Measurements from ENCODE around the gene NALCN. TPM values are rescaled to one million over a fixed set of nuclear protein-coding genes. Genes with fewer than 3 reads are reported as not detected.

Gene NALCN
- total and polyA plus RNA-seq, 2 experiments from 2014 or later, result 0.33 to 0.57 TPM

- Histone ChIP-seq H3K4me1 (ENCODE audit: insufficient read depth) (no peaks in the 10 kb centered on the region), H3K79me2 (no peaks in the 10 kb centered on the region), H3K4me3 (no peak overlapping the region), H3K36me3 (replicated peaks; ENCODE audit: insufficient read depth, low read depth) (no peaks in the 10 kb centered on the region), H4K20me1 (ENCODE audit: insufficient read depth, poor library complexity, severe bottlenecking) (no peaks in the 10 kb centered on the region), H3K9me2 (replicated peaks; ENCODE audit: insufficient read depth) (no peaks in the 10 kb centered on the region), H3K27me3 (no peaks in the 10 kb centered on the region), H3K4me2 (no peak overlapping the region), H3K27ac (no peak overlapping the region), H3K9me3 (ENCODE audit: low read depth) (no peaks in the 10 kb centered on the region), H2AFZ (no peak overlapping the region)
- DNase-seq (ENCODE audit: low spot score), result no peak
- TF ChIP-seq, protein P1, sequence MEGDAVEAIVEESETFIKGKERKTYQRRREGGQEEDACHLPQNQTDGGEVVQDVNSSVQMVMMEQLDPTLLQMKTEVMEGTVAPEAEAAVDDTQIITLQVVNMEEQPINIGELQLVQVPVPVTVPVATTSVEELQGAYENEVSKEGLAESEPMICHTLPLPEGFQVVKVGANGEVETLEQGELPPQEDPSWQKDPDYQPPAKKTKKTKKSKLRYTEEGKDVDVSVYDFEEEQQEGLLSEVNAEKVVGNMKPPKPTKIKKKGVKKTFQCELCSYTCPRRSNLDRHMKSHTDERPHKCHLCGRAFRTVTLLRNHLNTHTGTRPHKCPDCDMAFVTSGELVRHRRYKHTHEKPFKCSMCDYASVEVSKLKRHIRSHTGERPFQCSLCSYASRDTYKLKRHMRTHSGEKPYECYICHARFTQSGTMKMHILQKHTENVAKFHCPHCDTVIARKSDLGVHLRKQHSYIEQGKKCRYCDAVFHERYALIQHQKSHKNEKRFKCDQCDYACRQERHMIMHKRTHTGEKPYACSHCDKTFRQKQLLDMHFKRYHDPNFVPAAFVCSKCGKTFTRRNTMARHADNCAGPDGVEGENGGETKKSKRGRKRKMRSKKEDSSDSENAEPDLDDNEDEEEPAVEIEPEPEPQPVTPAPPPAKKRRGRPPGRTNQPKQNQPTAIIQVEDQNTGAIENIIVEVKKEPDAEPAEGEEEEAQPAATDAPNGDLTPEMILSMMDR (IDR thresholded peaks at IDR 0.05; ENCODE audit: poor library complexity), result no peak
- no peak for TF ChIP-seq EZH2 (IDR thresholded peaks at IDR 0.05; ENCODE audit: borderline replicate concordance)
- no peak for TF ChIP-seq EZH2phosphoT487 (IDR thresholded peaks at IDR 0.05; ENCODE audit: low read depth, severe bottlenecking, unreplicated experiment)
- 77% methylated on average over 6 of the region's 6 CpGs for WGBS (ENCODE audit: low lambda C conversion rate, missing lambda C conversion rate)
These were observed 157.8 kb downstream of the NALCN start for GRCh38 chr13:101258509-101258908.

GRCh38 chr13:101258071-101258470 is 158.2 kb downstream of the NALCN start:
- Histone ChIP-seq H3K27ac (no peak overlapping the region), H2AFZ (no peak overlapping the region), H3K4me2 (no peak overlapping the region), H3K9me3 (ENCODE audit: low read depth) (no peaks in the 10 kb centered on the region), H4K20me1 (ENCODE audit: insufficient read depth, poor library complexity, severe bottlenecking) (no peaks in the 10 kb centered on the region), H3K27me3 (no peaks in the 10 kb centered on the region), H3K4me3 (no peak overlapping the region), H3K9me2 (replicated peaks; ENCODE audit: insufficient read depth) (no peaks in the 10 kb centered on the region), H3K4me1 (ENCODE audit: insufficient read depth) (no peaks in the 10 kb centered on the region), H3K79me2 (no peaks in the 10 kb centered on the region), H3K36me3 (replicated peaks; ENCODE audit: insufficient read depth, low read depth) (no peaks in the 10 kb centered on the region)
- peak; percentile 5 for DNase-seq (ENCODE audit: low spot score)
- TF ChIP-seq, protein P1 (IDR thresholded peaks at IDR 0.05; ENCODE audit: poor library complexity), result no peak
- TF ChIP-seq EZH2 (IDR thresholded peaks at IDR 0.05; ENCODE audit: borderline replicate concordance) (no peak), EZH2phosphoT487 (IDR thresholded peaks at IDR 0.05; ENCODE audit: low read depth, severe bottlenecking, unreplicated experiment) (no peak)
- WGBS (ENCODE audit: low lambda C conversion rate, missing lambda C conversion rate), result 70% methylated on average over 11 of the region's 11 CpGs

- H3K9me2 ChIP-seq (replicated peaks; ENCODE audit: insufficient read depth), result no peaks in the 10 kb centered on the region
- no peak overlapping the region for H2AFZ ChIP-seq
- H3K9me3 ChIP-seq (ENCODE audit: low read depth), result no peaks in the 10 kb centered on the region
- no peak overlapping the region for H3K4me2 ChIP-seq
- H3K27ac ChIP-seq, result no peak overlapping the region
- DNase-seq (ENCODE audit: low spot score), result no peak
- WGBS (ENCODE audit: low lambda C conversion rate, missing lambda C conversion rate), result 74% methylated on average over 2 of the region's 2 CpGs
- no peak overlapping the region for H3K4me3 ChIP-seq
- no peak for TF ChIP-seq EZH2 (IDR thresholded peaks at IDR 0.05; ENCODE audit: borderline replicate concordance)
- TF ChIP-seq EZH2phosphoT487 (IDR thresholded peaks at IDR 0.05; ENCODE audit: low read depth, severe bottlenecking, unreplicated experiment), result no peak
- TF ChIP-seq, protein P1 (IDR thresholded peaks at IDR 0.05; ENCODE audit: poor library complexity), result no peak
- no peaks in the 10 kb centered on the region for H4K20me1 ChIP-seq (ENCODE audit: insufficient read depth, poor library complexity, severe bottlenecking)
- H3K27me3 ChIP-seq, result no peaks in the 10 kb centered on the region
- no peaks in the 10 kb centered on the region for H3K36me3 ChIP-seq (replicated peaks; ENCODE audit: insufficient read depth, low read depth)
- H3K79me2 ChIP-seq, result no peaks in the 10 kb centered on the region
- no peaks in the 10 kb centered on the region for H3K4me1 ChIP-seq (ENCODE audit: insufficient read depth)
These were observed 167.4 kb downstream of the NALCN start for GRCh38 chr13:101248739-101249514.

All from hepatocyte (in vitro differentiated cells).